H9 (cell line): ENCODE measurements around the gene PTGR1. TPM values are rescaled to one million over a fixed set of nuclear protein-coding genes. Genes with fewer than 3 reads are reported as not detected.

ENCODE experiments used
- DNase-seq: peaks from one replicate; pipeline ENCODE4 v3.0.0-alpha.2; 2017
- H2AFZ ChIP-seq: one replicate; pipeline ENCODE4 v1.6.1; 2013; ENCODE audit warnings: mild to moderate bottlenecking, low read length, control low read depth, moderate library complexity
- H2AK5ac ChIP-seq: 2 replicates; pipeline ENCODE4 v1.6.1; 2013; ENCODE audit warnings: low read length, control low read depth, mixed read lengths; ENCODE audit not compliant: insufficient read length
- H2BK120ac ChIP-seq: one replicate; pipeline ENCODE4 v1.6.1; 2013; ENCODE audit warnings: low read depth, mild to moderate bottlenecking, low read length, control low read depth, inconsistent platforms; ENCODE audit not compliant: poor library complexity, severe bottlenecking
- H2BK12ac ChIP-seq: 2 replicates; pipeline ENCODE4 v1.6.1; 2013; ENCODE audit warnings: low read length, control low read depth, mixed read lengths, low read depth; ENCODE audit not compliant: insufficient read length
- H2BK15ac ChIP-seq: 2 replicates; pipeline ENCODE4 v1.6.1; 2013; ENCODE audit warnings: low read depth, low read length, control low read depth
- H2BK20ac ChIP-seq: one replicate; pipeline ENCODE4 v1.6.1; 2013; ENCODE audit warnings: low read depth, mild to moderate bottlenecking, low read length, control low read depth, inconsistent platforms; ENCODE audit not compliant: poor library complexity, severe bottlenecking
- H2BK5ac ChIP-seq: 2 replicates; pipeline ENCODE4 v1.6.1; 2013; ENCODE audit warnings: low read length, control low read depth, mixed read lengths; ENCODE audit not compliant: insufficient read length
- H3K14ac ChIP-seq: 2 replicates; pipeline ENCODE4 v1.6.1; 2013; ENCODE audit warnings: low read length, control low read depth; ENCODE audit not compliant: insufficient read depth
- H3K18ac ChIP-seq: 2 replicates; pipeline ENCODE4 v1.6.1; 2013; ENCODE audit warnings: low read depth, mild to moderate bottlenecking, mixed read lengths, low read length, control low read depth; ENCODE audit not compliant: insufficient read length
- H3K23ac ChIP-seq: 2 replicates; pipeline ENCODE4 v1.6.1; 2013; ENCODE audit warnings: low read length, control low read depth, mixed read lengths, low read depth; ENCODE audit not compliant: insufficient read length
- H3K23me2 ChIP-seq: 2 replicates; pipeline ENCODE4 v1.6.1; 2013; ENCODE audit warnings: low read depth, mild to moderate bottlenecking, mixed read lengths, low read length, control low read depth; ENCODE audit not compliant: insufficient read length, poor library complexity, severe bottlenecking
- H3K27ac ChIP-seq: 2 replicates; pipeline ENCODE4 v1.5.1; 2013; ENCODE audit warnings: low read length, control low read depth, mixed read lengths, low read depth; ENCODE audit not compliant: insufficient read length
- H3K27me3 ChIP-seq: 2 replicates; pipeline ENCODE4 v1.6.1; 2013; ENCODE audit warnings: low read length, control low read depth, inconsistent platforms; ENCODE audit not compliant: insufficient read depth
- H3K4ac ChIP-seq: 2 replicates; pipeline ENCODE4 v1.6.1; 2013; ENCODE audit warnings: low read depth, mild to moderate bottlenecking, control low read depth, inconsistent platforms, low read length, moderate library complexity
- H3K4me1 ChIP-seq: 2 replicates; pipeline ENCODE4 v1.6.1; 2013; ENCODE audit warnings: low read length, control low read depth, inconsistent platforms; ENCODE audit not compliant: insufficient read depth
- H3K4me2 ChIP-seq: 2 replicates; pipeline ENCODE4 v1.6.1; 2013; ENCODE audit warnings: low read length, control low read depth, mixed read lengths; ENCODE audit not compliant: insufficient read length, insufficient read depth
- H3K56ac ChIP-seq: 2 replicates; pipeline ENCODE4 v1.6.1; 2013; ENCODE audit warnings: low read depth, mild to moderate bottlenecking, mixed read lengths, low read length, control low read depth; ENCODE audit not compliant: insufficient read length
- H3K79me1 ChIP-seq: 2 replicates; pipeline ENCODE4 v1.6.1; 2013; ENCODE audit warnings: low read depth, mild to moderate bottlenecking, moderate library complexity, low read length, control low read depth, inconsistent platforms; ENCODE audit not compliant: insufficient read depth, poor library complexity, severe bottlenecking
- H3K79me2 ChIP-seq: 2 replicates; pipeline ENCODE4 v1.6.1; 2013; ENCODE audit warnings: low read length, control low read depth, inconsistent platforms; ENCODE audit not compliant: insufficient read depth
- H3K9ac ChIP-seq: 2 replicates; pipeline ENCODE4 v1.6.1; 2013; ENCODE audit warnings: low read length, control low read depth, mixed read lengths; ENCODE audit not compliant: insufficient read length; ENCODE audit errors: extremely low read depth
- H3K9me3 ChIP-seq: one replicate; pipeline ENCODE4 v1.6.1; 2013; ENCODE audit warnings: low read depth, low read length, inconsistent platforms; ENCODE audit not compliant: control insufficient read depth
- H3T11ph ChIP-seq: one replicate; pipeline ENCODE4 v1.6.1; 2013; ENCODE audit warnings: mild to moderate bottlenecking, low read length, control low read depth, inconsistent platforms
- H4K20me1 ChIP-seq: one replicate; pipeline ENCODE4 v1.6.1; 2013; ENCODE audit not compliant: control insufficient read depth, insufficient read length, insufficient read depth
- H4K5ac ChIP-seq: 2 replicates; pipeline ENCODE4 v1.6.1; 2013; ENCODE audit warnings: low read depth, mild to moderate bottlenecking, mixed read lengths, low read length, control low read depth; ENCODE audit not compliant: insufficient read length
- H4K8ac ChIP-seq: replicated peaks from 2 replicates; pipeline ENCODE4 v1.6.1; 2013; ENCODE audit warnings: low read length, control low read depth, mixed read lengths, low read depth; ENCODE audit not compliant: insufficient read length
- H4K91ac ChIP-seq: 2 replicates; pipeline ENCODE4 v1.6.1; 2013; ENCODE audit warnings: low read depth, mild to moderate bottlenecking, moderate library complexity, mixed read lengths, low read length, control low read depth; ENCODE audit not compliant: insufficient read length
- H3K27ac Mint-ChIP-seq, 3 experiments: 2 replicates in 2 of 3; 3 replicates in 1 of 3; pipeline ENCODE4 v1.8.0; 2020 to 2021; ENCODE audit warnings: mixed read lengths in 3 of 3, mild to moderate bottlenecking in 1 of 3, moderate library complexity in 1 of 3
- H3K27me3 Mint-ChIP-seq: 2 replicates; pipeline ENCODE4 v1.8.0; 2021; ENCODE audit warnings: low read depth, mild to moderate bottlenecking, moderate library complexity, mixed read lengths
- H3K36me3 Mint-ChIP-seq, 3 experiments: 2 replicates in 2 of 3; 3 replicates in 1 of 3; pipeline ENCODE4 v1.8.0; 2020 to 2021; ENCODE audit warnings: low read depth in 3 of 3, mixed read lengths in 3 of 3; ENCODE audit not compliant: insufficient read depth in 1 of 3
- H3K4me1 Mint-ChIP-seq, 2 experiments: 2 replicates each; pipeline ENCODE4 v1.8.0; 2020; ENCODE audit warnings: mixed read lengths in 2 of 2
- H3K4me3 Mint-ChIP-seq, 2 experiments: 2 replicates in 1 of 2; 3 replicates in 1 of 2; pipeline ENCODE4 v1.8.0; 2020 to 2021; ENCODE audit warnings: mild to moderate bottlenecking in 2 of 2, mixed read lengths in 2 of 2, moderate library complexity in 1 of 2
- H3K9me3 Mint-ChIP-seq, 2 experiments: 2 replicates in 1 of 2; 3 replicates in 1 of 2; pipeline ENCODE4 v1.8.0; 2020; ENCODE audit warnings: mild to moderate bottlenecking in 2 of 2, mixed read lengths in 2 of 2, moderate library complexity in 1 of 2
- CTCF ChIP-seq: fragments of 200-600 bp; sonication (generic); conservative IDR thresholded peaks from 3 replicates; pipeline ENCODE4 v1.8.0; 2021; ENCODE audit warnings: antibody characterized with exemption, mild to moderate bottlenecking
- WGBS: extraction: QIAGEN DNeasy Blood & Tissue Kit; methylation state at CpG from one replicate; pipeline ENCODE4 v1.1.7; 2013; ENCODE audit warnings: missing lambda C conversion rate, low lambda C conversion rate, mixed read lengths; ENCODE audit not compliant: insufficient read length; ENCODE audit errors: extremely low coverage; 5-methylcytosine and 5-hydroxymethylcytosine counted together
- total RNA-seq: library from RNA; stranded (reverse); gene quantifications from 2 replicates; pipeline ENCODE4 v1.2.1, GENCODE V29; 2021

PTGR1 gene
- total RNA-seq, 1 experiment from 2014 or later: 45.2 TPM

- Histone ChIP-seq H3K23ac (no peak within 1 kb of the TSS), H4K5ac (no peak within 1 kb of the TSS), H2AK5ac (no peak within 1 kb of the TSS), H3K23me2 (peaks cover 12% of the 10 kb centered on the region), H2BK5ac (no peak within 1 kb of the TSS), H2BK15ac (no peak within 1 kb of the TSS), H3K4me2 (peak within 1 kb of the TSS; percentile 90), H4K91ac (no peak within 1 kb of the TSS), H3K27ac (no peak within 1 kb of the TSS), H2BK12ac (no peak within 1 kb of the TSS), H3K79me1 (peaks cover 5% of the 10 kb centered on the region), H2BK20ac (no peak within 1 kb of the TSS), H3K18ac (peak within 1 kb of the TSS; percentile 59), H3K4ac (no peak within 1 kb of the TSS), H4K8ac (no peak within 1 kb of the TSS), H3T11ph (no peak within 1 kb of the TSS), H2BK120ac (no peak within 1 kb of the TSS), H3K79me2 (peaks cover 15% of the 10 kb centered on the region; the same call in 1 of the 2 replicates), H3K27me3 (no peaks in the 10 kb centered on the region), H3K4me1 (peaks cover 8% of the 10 kb centered on the region; the same call in 1 of the 2 replicates), H4K20me1 (no peaks in the 10 kb centered on the region), H3K9ac (peak within 1 kb of the TSS; percentile 83), H2AFZ (no peak within 1 kb of the TSS), H3K9me3 (no peaks in the 10 kb centered on the region), H3K56ac (no peak within 1 kb of the TSS), H3K14ac (peak within 1 kb of the TSS; percentile 55)
- no peak for TF ChIP-seq CTCF
- Mint-ChIP-seq H3K9me3 (no peaks in the 10 kb centered on the region; a peak in 1 of 5 replicates), H3K27ac (peak within 1 kb of the TSS in 2 of 3 experiments; percentile 94 to 97; a peak in 6 of 7 replicates), H3K36me3 (peaks cover 8 to 16% (median 15%) of the 10 kb centered on the region in 3 experiments), H3K4me1 (peaks cover 40 to 45% of the 10 kb centered on the region in 2 experiments), H3K27me3 (peaks cover 8% of the 10 kb centered on the region), H3K4me3 (peak within 1 kb of the TSS; percentile 92 to 95)
- WGBS: no CpG with 5 or more reads among the region's 66 CpGs
- peak; percentile 93 for DNase-seq
Observed at GRCh38 chr9:111525056-111525977, 74.1 kb downstream of the PTGR1 start, which contains the start of gene ZNF483. ZNF483 (plus strand) TSS chr9:111525179; CDS start chr9:111527396, 2,217 bp downstream.
